ENCODE results near the gene CSPG4. TPM values are rescaled to one million over a fixed set of nuclear protein-coding genes. Genes with fewer than 3 reads are reported as not detected.

Gene CSPG4
- total and polyA plus RNA-seq, 9 of the 15 experiments (the other 6 are each of a cell fraction or from before 2014, with no cell fraction given) = under 0.01 to 0.07 (median 0.04) TPM; not detected in 5

DNA sequence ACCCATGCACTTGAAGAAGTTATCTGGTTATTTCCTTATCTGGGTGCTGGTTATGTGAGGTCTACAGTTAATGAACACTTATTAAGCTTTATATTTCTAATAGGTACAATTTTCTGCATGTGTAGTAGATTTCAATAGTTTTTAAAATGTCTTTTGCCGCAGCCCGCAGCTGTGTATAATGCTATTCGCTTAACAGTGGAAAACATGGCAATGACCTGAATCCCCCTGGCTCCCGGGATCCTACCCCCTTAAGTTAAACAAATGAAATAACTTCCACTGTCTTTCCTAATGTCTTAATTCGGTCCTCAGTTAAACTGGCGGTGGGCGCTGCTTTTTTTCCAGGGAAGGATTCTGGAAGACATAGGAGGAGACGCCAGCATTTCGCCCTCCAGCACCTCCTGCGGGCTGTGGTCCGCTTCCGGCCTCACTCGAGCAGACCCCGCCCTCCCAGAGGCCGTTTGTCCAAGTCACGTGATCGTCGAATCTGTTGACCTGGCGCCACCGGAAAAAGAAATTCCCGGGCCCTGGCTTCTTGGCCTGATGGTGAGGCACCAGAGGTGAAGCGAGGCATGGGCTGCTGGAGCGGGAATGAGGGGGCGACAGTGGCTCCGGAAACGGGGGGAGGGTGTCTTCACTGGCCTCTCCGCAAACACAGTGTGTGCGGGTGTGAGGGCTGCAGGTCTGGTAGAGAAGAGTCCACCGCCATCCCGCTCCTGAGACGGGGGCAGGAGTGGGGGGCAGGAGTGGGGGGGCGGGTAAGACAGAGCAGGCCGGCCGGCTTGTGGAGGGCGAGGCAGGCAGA lies 45.6 kb upstream of the CSPG4 start (continued):
- TF ChIP-seq, protein P1, sequence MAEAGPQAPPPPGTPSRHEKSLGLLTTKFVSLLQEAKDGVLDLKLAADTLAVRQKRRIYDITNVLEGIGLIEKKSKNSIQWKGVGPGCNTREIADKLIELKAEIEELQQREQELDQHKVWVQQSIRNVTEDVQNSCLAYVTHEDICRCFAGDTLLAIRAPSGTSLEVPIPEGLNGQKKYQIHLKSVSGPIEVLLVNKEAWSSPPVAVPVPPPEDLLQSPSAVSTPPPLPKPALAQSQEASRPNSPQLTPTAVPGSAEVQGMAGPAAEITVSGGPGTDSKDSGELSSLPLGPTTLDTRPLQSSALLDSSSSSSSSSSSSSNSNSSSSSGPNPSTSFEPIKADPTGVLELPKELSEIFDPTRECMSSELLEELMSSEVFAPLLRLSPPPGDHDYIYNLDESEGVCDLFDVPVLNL (CRISPR knock-in tag; IDR thresholded peaks at IDR 0.05; ENCODE audit: low read depth) = no peak
- TF ChIP-seq ASH1L (IDR thresholded peaks at IDR 0.05; ENCODE audit: borderline replicate concordance, low read depth, partially characterized antibody) (no peak), ZNF436 (CRISPR knock-in tag; IDR thresholded peaks at IDR 0.05) (no peak), SP1 (CRISPR knock-in tag; IDR thresholded peaks at IDR 0.05) (peak; percentile 35), CSDE1 (IDR thresholded peaks at IDR 0.05) (no peak), STAT5B (CRISPR knock-in tag; IDR thresholded peaks at IDR 0.05) (no peak), CHD2 (IDR thresholded peaks at IDR 0.05; ENCODE audit: low read depth, low read length) (no peak), NFE2L1 (tag; IDR thresholded peaks at IDR 0.05; ENCODE audit: borderline replicate concordance, low read depth) (no peak), DACH1 (IDR thresholded peaks at IDR 0.05; ENCODE audit: partially characterized antibody) (no peak), U2AF1 (optimal IDR thresholded peaks at IDR 0.05; ENCODE audit: low read depth, low read length) (no peak), FOXA1 (IDR thresholded peaks at IDR 0.05; ENCODE audit: borderline replicate concordance) (no peak), TFAM (CRISPR knock-in tag; conservative IDR thresholded peaks at IDR 0.05) (no peak), RNF219 (CRISPR knock-in tag; IDR thresholded peaks at IDR 0.05) (no peak), GTF2A2 (tag; IDR thresholded peaks at IDR 0.05) (no peak), FOXP1 (CRISPR knock-in tag; IDR thresholded peaks at IDR 0.05) (no peak), HNRNPL (IDR thresholded peaks at IDR 0.05; ENCODE audit: low read depth, low read length) (no peak)
- TF ChIP-seq, protein P2, sequence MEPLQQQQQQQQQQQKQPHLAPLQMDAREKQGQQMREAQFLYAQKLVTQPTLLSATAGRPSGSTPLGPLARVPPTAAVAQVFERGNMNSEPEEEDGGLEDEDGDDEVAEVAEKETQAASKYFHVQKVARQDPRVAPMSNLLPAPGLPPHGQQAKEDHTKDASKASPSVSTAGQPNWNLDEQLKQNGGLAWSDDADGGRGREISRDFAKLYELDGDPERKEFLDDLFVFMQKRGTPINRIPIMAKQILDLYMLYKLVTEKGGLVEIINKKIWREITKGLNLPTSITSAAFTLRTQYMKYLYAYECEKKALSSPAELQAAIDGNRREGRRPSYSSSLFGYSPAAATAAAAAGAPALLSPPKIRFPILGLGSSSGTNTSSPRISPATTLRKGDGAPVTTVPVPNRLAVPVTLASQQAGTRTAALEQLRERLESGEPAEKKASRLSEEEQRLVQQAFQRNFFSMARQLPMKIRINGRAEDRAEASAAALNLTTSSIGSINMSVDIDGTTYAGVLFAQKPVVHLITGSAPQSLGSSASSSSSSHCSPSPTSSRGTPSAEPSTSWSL (CRISPR knock-in tag; IDR thresholded peaks at IDR 0.05; ENCODE audit: borderline replicate concordance) = no peak
- TF ChIP-seq, protein P3, sequence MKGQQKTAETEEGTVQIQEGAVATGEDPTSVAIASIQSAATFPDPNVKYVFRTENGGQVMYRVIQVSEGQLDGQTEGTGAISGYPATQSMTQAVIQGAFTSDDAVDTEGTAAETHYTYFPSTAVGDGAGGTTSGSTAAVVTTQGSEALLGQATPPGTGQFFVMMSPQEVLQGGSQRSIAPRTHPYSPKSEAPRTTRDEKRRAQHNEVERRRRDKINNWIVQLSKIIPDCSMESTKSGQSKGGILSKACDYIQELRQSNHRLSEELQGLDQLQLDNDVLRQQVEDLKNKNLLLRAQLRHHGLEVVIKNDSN (CRISPR knock-in tag; IDR thresholded peaks at IDR 0.05) = peak; percentile 90
- TF ChIP-seq, protein P4, sequence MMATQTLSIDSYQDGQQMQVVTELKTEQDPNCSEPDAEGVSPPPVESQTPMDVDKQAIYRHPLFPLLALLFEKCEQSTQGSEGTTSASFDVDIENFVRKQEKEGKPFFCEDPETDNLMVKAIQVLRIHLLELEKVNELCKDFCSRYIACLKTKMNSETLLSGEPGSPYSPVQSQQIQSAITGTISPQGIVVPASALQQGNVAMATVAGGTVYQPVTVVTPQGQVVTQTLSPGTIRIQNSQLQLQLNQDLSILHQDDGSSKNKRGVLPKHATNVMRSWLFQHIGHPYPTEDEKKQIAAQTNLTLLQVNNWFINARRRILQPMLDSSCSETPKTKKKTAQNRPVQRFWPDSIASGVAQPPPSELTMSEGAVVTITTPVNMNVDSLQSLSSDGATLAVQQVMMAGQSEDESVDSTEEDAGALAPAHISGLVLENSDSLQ (IDR thresholded peaks at IDR 0.05) = no peak
- TF ChIP-seq, protein P5, sequence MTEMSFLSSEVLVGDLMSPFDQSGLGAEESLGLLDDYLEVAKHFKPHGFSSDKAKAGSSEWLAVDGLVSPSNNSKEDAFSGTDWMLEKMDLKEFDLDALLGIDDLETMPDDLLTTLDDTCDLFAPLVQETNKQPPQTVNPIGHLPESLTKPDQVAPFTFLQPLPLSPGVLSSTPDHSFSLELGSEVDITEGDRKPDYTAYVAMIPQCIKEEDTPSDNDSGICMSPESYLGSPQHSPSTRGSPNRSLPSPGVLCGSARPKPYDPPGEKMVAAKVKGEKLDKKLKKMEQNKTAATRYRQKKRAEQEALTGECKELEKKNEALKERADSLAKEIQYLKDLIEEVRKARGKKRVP (CRISPR knock-in tag; IDR thresholded peaks at IDR 0.05) = no peak
